NT2/D1 (cell line): ENCODE data around the gene IDS.

Experiments
- SUZ12 ChIP-seq: IDR thresholded peaks from 2 replicates; pipeline ENCODE4 v1.6.1; 2011; ENCODE audit not compliant: insufficient read length, insufficient read depth; ENCODE audit errors: extremely low read depth
- YY1 ChIP-seq: IDR thresholded peaks from 2 replicates; pipeline ENCODE4 v1.6.1; 2011; ENCODE audit not compliant: insufficient read length, insufficient read depth

GRCh38 chrX:149504915-149505651, at the start of gene IDS:
- no peak for TF ChIP-seq YY1
- TF ChIP-seq SUZ12 = no peak
